Measurements from ENCODE around the gene ATP2A2. TPM values are rescaled to one million over a fixed set of nuclear protein-coding genes. Genes with fewer than 3 reads are reported as not detected.
A peak's percentile ranks its signal among the peaks of the same experiment; 100 is the strongest.

The ATP2A2 gene
- total RNA-seq, 2 experiments from 2014 or later = 144 to 193 TPM

GRCh38 chr12:110343736-110344555 is 62.9 kb downstream of the ATP2A2 start:
- ATAC-seq (no peak), DNase-seq (no peak)
- H3K9me3 Mint-ChIP-seq (ENCODE audit: low read depth) = no peaks in the 10 kb centered on the region
- H3K4me1 Mint-ChIP-seq = peaks cover 8% of the 10 kb centered on the region
- H3K36me3 Mint-ChIP-seq = peaks cover 80% of the 10 kb centered on the region
- no peak overlapping the region for H3K27ac Mint-ChIP-seq
- CTCF ChIA-PET = no interaction called here
- no peaks in the 10 kb centered on the region for H3K27me3 Mint-ChIP-seq
- no peak overlapping the region for H3K4me3 Mint-ChIP-seq

- CTCF ChIA-PET = no interaction called here
- no peak for DNase-seq
- Mint-ChIP-seq H3K4me1 (peaks cover 15% of the 10 kb centered on the region), H3K36me3 (peaks cover 78% of the 10 kb centered on the region), H3K4me3 (no peak overlapping the region), H3K27ac (no peak overlapping the region), H3K27me3 (no peaks in the 10 kb centered on the region), H3K9me3 (ENCODE audit: low read depth) (no peaks in the 10 kb centered on the region)
- ATAC-seq = no peak
Measured at GRCh38 chr12:110344657-110345056, 63.6 kb downstream of the ATP2A2 start.

- no peak overlapping the region for H3K27ac Mint-ChIP-seq
- H3K36me3 Mint-ChIP-seq = peaks cover 76% of the 10 kb centered on the region
- H3K4me3 Mint-ChIP-seq = no peak overlapping the region
- no peak for ATAC-seq
- H3K4me1 Mint-ChIP-seq = peaks cover 21% of the 10 kb centered on the region
- CTCF ChIA-PET = interaction anchor here (0.6 kb wide), 1 partner anchor 245 kb away, joined by 3 read pairs; no protein-coding TSS in a partner anchor
- no peaks in the 10 kb centered on the region for H3K9me3 Mint-ChIP-seq (ENCODE audit: low read depth)
- no peaks in the 10 kb centered on the region for H3K27me3 Mint-ChIP-seq
- DNase-seq = no peak
Measured at GRCh38 chr12:110345176-110345661, 64.2 kb downstream of the ATP2A2 start.

GRCh38 chr12:110345963-110346362 is 64.9 kb downstream of the ATP2A2 start:
- H3K27me3 Mint-ChIP-seq = no peaks in the 10 kb centered on the region
- CTCF ChIA-PET = interaction anchor here (0.6 kb wide), 1 partner anchor 246 kb away, joined by 3 read pairs; no protein-coding TSS in a partner anchor
- peaks cover 72% of the 10 kb centered on the region for H3K36me3 Mint-ChIP-seq
- no peak for ATAC-seq
- no peak for DNase-seq
- no peak overlapping the region for H3K4me3 Mint-ChIP-seq
- H3K9me3 Mint-ChIP-seq (ENCODE audit: low read depth) = no peaks in the 10 kb centered on the region
- H3K27ac Mint-ChIP-seq = no peak overlapping the region
- peaks cover 22% of the 10 kb centered on the region for H3K4me1 Mint-ChIP-seq

- H3K9me3 Mint-ChIP-seq (ENCODE audit: low read depth) = no peaks in the 10 kb centered on the region
- H3K27ac Mint-ChIP-seq = peak overlapping the region; percentile 21
- CTCF ChIA-PET = interaction anchor here (3.7 kb wide), 1 partner anchor 83 kb away, joined by 19 read pairs; no protein-coding TSS in a partner anchor
- no peak overlapping the region for H3K4me3 Mint-ChIP-seq
- no peaks in the 10 kb centered on the region for H3K27me3 Mint-ChIP-seq
- peaks cover 22% of the 10 kb centered on the region for H3K4me1 Mint-ChIP-seq
- ATAC-seq (no peak), DNase-seq (no peak)
- peaks cover 60% of the 10 kb centered on the region for H3K36me3 Mint-ChIP-seq
Measured at GRCh38 chr12:110347767-110348166, 66.7 kb downstream of the ATP2A2 start.

GRCh38 chr12:110348431-110349059 is 67.5 kb downstream of the ATP2A2 start:
- peaks cover 54% of the 10 kb centered on the region for H3K36me3 Mint-ChIP-seq
- CTCF ChIA-PET = interaction anchor here (1.0 to 3.7 kb wide), 2 partner anchors 53 to 83 kb away, joined by 3 to 19 read pairs; no protein-coding TSS in a partner anchor
- DNase-seq = no peak

GRCh38 chr12:110349096-110349495 is 68.0 kb downstream of the ATP2A2 start:
- Mint-ChIP-seq H3K36me3 (peaks cover 49% of the 10 kb centered on the region), H3K27me3 (no peaks in the 10 kb centered on the region), H3K4me1 (peaks cover 28% of the 10 kb centered on the region), H3K27ac (peak overlapping the region; percentile 77), H3K9me3 (ENCODE audit: low read depth) (no peaks in the 10 kb centered on the region), H3K4me3 (no peak overlapping the region)
- DNase-seq = no peak
- no peak for ATAC-seq
- CTCF ChIA-PET = interaction anchor here (0.8 to 3.7 kb wide), 3 partner anchors 53 to 247 kb away, joined by 3 to 19 read pairs (median 3); no protein-coding TSS in a partner anchor

More at GRCh38 chr12:110348431-110349059, 67.5 kb downstream of the ATP2A2 start:
- ATAC-seq = no peak
- Mint-ChIP-seq H3K27me3 (no peaks in the 10 kb centered on the region), H3K9me3 (ENCODE audit: low read depth) (no peaks in the 10 kb centered on the region), H3K4me1 (peaks cover 24% of the 10 kb centered on the region), H3K4me3 (no peak overlapping the region), H3K27ac (peak overlapping the region; percentile 53)

GRCh38 chr12:110349514-110350151 is 68.6 kb downstream of the ATP2A2 start:
- Mint-ChIP-seq H3K27me3 (no peaks in the 10 kb centered on the region), H3K4me1 (peaks cover 33% of the 10 kb centered on the region), H3K9me3 (ENCODE audit: low read depth) (no peaks in the 10 kb centered on the region), H3K4me3 (no peak overlapping the region), H3K27ac (peak overlapping the region; percentile 77), H3K36me3 (peaks cover 43% of the 10 kb centered on the region)
- peak; percentile 49 for DNase-seq
- CTCF ChIA-PET = interaction anchor here (0.8 to 3.7 kb wide), 3 partner anchors 54 to 247 kb away, joined by 3 to 19 read pairs (median 3); no protein-coding TSS in a partner anchor
- ATAC-seq = peak; percentile 59

GRCh38 chr12:110351119-110351518 is 70.1 kb downstream of the ATP2A2 start:
- no peak overlapping the region for H3K4me3 Mint-ChIP-seq
- peaks cover 39% of the 10 kb centered on the region for H3K4me1 Mint-ChIP-seq
- no peak overlapping the region for H3K27ac Mint-ChIP-seq
- ATAC-seq (no peak), DNase-seq (no peak)
- H3K27me3 Mint-ChIP-seq = no peaks in the 10 kb centered on the region
- H3K9me3 Mint-ChIP-seq (ENCODE audit: low read depth) = no peaks in the 10 kb centered on the region
- peaks cover 30% of the 10 kb centered on the region for H3K36me3 Mint-ChIP-seq
- CTCF ChIA-PET = interaction anchor here (3.7 kb wide), 1 partner anchor 80 kb away, joined by 19 read pairs; no protein-coding TSS in a partner anchor

GRCh38 chr12:110352401-110352800 is 71.4 kb downstream of the ATP2A2 start:
- no peaks in the 10 kb centered on the region for H3K9me3 Mint-ChIP-seq (ENCODE audit: low read depth)
- no peaks in the 10 kb centered on the region for H3K27me3 Mint-ChIP-seq
- ATAC-seq (no peak), DNase-seq (no peak)
- H3K4me1 Mint-ChIP-seq = peaks cover 38% of the 10 kb centered on the region
- CTCF ChIA-PET = interaction anchor here (0.5 to 2.4 kb wide), 4 partner anchors 12 to 79 kb away, joined by 3 to 8 read pairs (median 4); no protein-coding TSS in a partner anchor
- no peak overlapping the region for H3K27ac Mint-ChIP-seq
- H3K4me3 Mint-ChIP-seq = no peak overlapping the region
- H3K36me3 Mint-ChIP-seq = peaks cover 19% of the 10 kb centered on the region

- CTCF ChIA-PET = interaction anchor here (1.0 to 2.4 kb wide), 8 partner anchors 12 to 247 kb away, joined by 3 to 15 read pairs (median 4); partner anchors contain the start of gene ARPC3
- DNase-seq = no peak
Measured at GRCh38 chr12:110353211-110353965, 72.3 kb downstream of the ATP2A2 start.

GRCh38 chr12:110354172-110354780 is 73.2 kb downstream of the ATP2A2 start:
- no peaks in the 10 kb centered on the region for H3K27me3 Mint-ChIP-seq
- DNase-seq = no peak
- no peak overlapping the region for H3K27ac Mint-ChIP-seq
- no peak overlapping the region for H3K4me3 Mint-ChIP-seq
- CTCF ChIA-PET = interaction anchor here (0.7 to 2.4 kb wide), 8 partner anchors 14 to 246 kb away, joined by 3 to 15 read pairs (median 4); partner anchors contain the start of gene ARPC3
- H3K36me3 Mint-ChIP-seq = peaks cover 9% of the 10 kb centered on the region
- ATAC-seq = no peak
- H3K4me1 Mint-ChIP-seq = peaks cover 28% of the 10 kb centered on the region
- H3K9me3 Mint-ChIP-seq (ENCODE audit: low read depth) = no peaks in the 10 kb centered on the region

More at GRCh38 chr12:110353211-110353965, 72.3 kb downstream of the ATP2A2 start:
- Mint-ChIP-seq H3K27me3 (no peaks in the 10 kb centered on the region), H3K27ac (no peak overlapping the region), H3K4me3 (no peak overlapping the region), H3K9me3 (ENCODE audit: low read depth) (no peaks in the 10 kb centered on the region), H3K4me1 (peaks cover 36% of the 10 kb centered on the region), H3K36me3 (peaks cover 11% of the 10 kb centered on the region)
- no peak for ATAC-seq

All from activated CD8-positive, alpha-beta memory T cell treated with anti-CD3 and anti-CD28 coated beads, Interleukin-2, amount 10 ng/mL, durations not matched to agents 7 days and 5 days (primary cell).